Panc1 (cell line): ENCODE results near the gene DAPP1. TPM values are rescaled to one million over a fixed set of nuclear protein-coding genes. Genes with fewer than 3 reads are reported as not detected.

Experiments
- ATAC-seq: fragments of 200-7000 bp; cut with Tn5 transposase; 2 replicates; pipeline ENCODE4 v1.9.1; 2020; ENCODE audit warnings: mild to moderate bottlenecking, moderate library complexity
- BruUV-seq: library from RNA; stranded (reverse); fragments of 400-500 nt; replicated peaks from 2 replicates; lab custom pipeline; 2021; lab: Mats Ljungman, UMichigan
- CTCF ChIA-PET: fragments of 300-600 bp; sonication (Branson Sonifier 250); formaldehyde crosslinking; loops from one replicate; lab custom pipeline; 2022; ENCODE audit warnings: antibody characterized with exemption; lab: Charles Lee
- POLR2A ChIA-PET: fragments of 300-600 bp; sonication (Branson Sonifier 250); formaldehyde crosslinking; loops from one replicate; lab custom pipeline; 2022; ENCODE audit warnings: antibody characterized with exemption; lab: Charles Lee
- DNase-seq: peaks from one replicate; pipeline ENCODE4 v3.0.0-alpha.2; 2010; ENCODE audit warnings: low read depth, low spot score
- H3K27ac ChIP-seq: 2 replicates; pipeline ENCODE4 v1.5.1; 2011; ENCODE audit warnings: mild to moderate bottlenecking, low read length, inconsistent platforms
- H3K27me3 ChIP-seq: fragments of 200-500 bp; sonication (Bioruptor generic); 2 replicates; pipeline ENCODE4 v1.6.0; 2014; ENCODE audit warnings: low read length, inconsistent platforms; ENCODE audit not compliant: control insufficient read depth, insufficient read depth
- H3K36me3 ChIP-seq: fragments of 200-500 bp; sonication (Bioruptor generic); 2 replicates; pipeline ENCODE4 v1.5.1; 2014; ENCODE audit warnings: inconsistent platforms, mild to moderate bottlenecking, low read length, moderate library complexity; ENCODE audit not compliant: control insufficient read depth, insufficient read depth
- H3K4me1 ChIP-seq: 2 replicates; pipeline ENCODE4 v1.5.1; 2011; ENCODE audit warnings: inconsistent platforms, mild to moderate bottlenecking, low read length, moderate library complexity; ENCODE audit not compliant: control insufficient read depth, insufficient read depth
- H3K4me3 ChIP-seq, 2 experiments: 2 replicates each; pipeline ENCODE4 v1.5.1; 2011 to 2012; ENCODE audit warnings: low read depth in 2 of 2, low read length in 2 of 2, mild to moderate bottlenecking in 2 of 2, inconsistent platforms in 1 of 2, moderate library complexity in 1 of 2
- H3K9me3 ChIP-seq: fragments of 200-500 bp; sonication (Bioruptor generic); 2 replicates; pipeline ENCODE4 v1.5.1; 2014; ENCODE audit warnings: low read depth, mild to moderate bottlenecking, inconsistent platforms, low read length, moderate library complexity; ENCODE audit not compliant: control insufficient read depth, insufficient read depth
- POLR2AphosphoS5 ChIP-seq: IDR thresholded peaks from 2 replicates; pipeline ENCODE4 v1.6.1; 2012; ENCODE audit warnings: mild to moderate bottlenecking, low read depth, low read length, moderate library complexity
- SIN3A ChIP-seq: IDR thresholded peaks from 2 replicates; pipeline ENCODE4 v1.6.1; 2012; ENCODE audit warnings: low read depth, mild to moderate bottlenecking, low read length, moderate library complexity, borderline replicate concordance; ENCODE audit not compliant: insufficient read depth
- TCF7L2 ChIP-seq: IDR thresholded peaks from 2 replicates; pipeline ENCODE4 v1.6.1; 2011; ENCODE audit warnings: mild to moderate bottlenecking, low read depth, low read length, inconsistent platforms
- in situ Hi-C: cut with HindIII; loops from 2 replicates; pipeline ENCODE4 v1.10.0; 2016; ENCODE audit warnings: low sequenced_read_pairs, low pct_unique_long_range_greater_than_20kb
- intact Hi-C: fragments of 100-400 bp; cut with micrococcal nuclease; formaldehyde crosslinking; loops from one replicate; pipeline ENCODE4 v1.10.0; 2022; ENCODE audit not compliant: unreplicated experiment
- total RNA-seq: library from RNA; stranded (reverse); gene quantifications from one replicate; pipeline ENCODE4 v1.2.1, GENCODE V29; 2021; ENCODE audit not compliant: unreplicated experiment
- TF ChIP-seq, protein P1 (sequence below), 2 experiments: IDR thresholded peaks; 2 replicates each; pipeline ENCODE4 v1.6.1; 2011 to 2012; ENCODE audit warnings: low read depth in 2 of 2, control low read depth in 1 of 2, low read length in 1 of 2, mild to moderate bottlenecking in 1 of 2, moderate library complexity in 1 of 2; ENCODE audit not compliant: insufficient read depth in 1 of 2
- TF ChIP-seq, protein P2 (sequence below): fragments of 450-650 bp; IDR thresholded peaks from 2 replicates; pipeline ENCODE4 v1.5.1; 2017; ENCODE audit warnings: mild to moderate bottlenecking

DAPP1 gene
- total RNA-seq, 1 experiment from 2014 or later = not detected

DNA sequence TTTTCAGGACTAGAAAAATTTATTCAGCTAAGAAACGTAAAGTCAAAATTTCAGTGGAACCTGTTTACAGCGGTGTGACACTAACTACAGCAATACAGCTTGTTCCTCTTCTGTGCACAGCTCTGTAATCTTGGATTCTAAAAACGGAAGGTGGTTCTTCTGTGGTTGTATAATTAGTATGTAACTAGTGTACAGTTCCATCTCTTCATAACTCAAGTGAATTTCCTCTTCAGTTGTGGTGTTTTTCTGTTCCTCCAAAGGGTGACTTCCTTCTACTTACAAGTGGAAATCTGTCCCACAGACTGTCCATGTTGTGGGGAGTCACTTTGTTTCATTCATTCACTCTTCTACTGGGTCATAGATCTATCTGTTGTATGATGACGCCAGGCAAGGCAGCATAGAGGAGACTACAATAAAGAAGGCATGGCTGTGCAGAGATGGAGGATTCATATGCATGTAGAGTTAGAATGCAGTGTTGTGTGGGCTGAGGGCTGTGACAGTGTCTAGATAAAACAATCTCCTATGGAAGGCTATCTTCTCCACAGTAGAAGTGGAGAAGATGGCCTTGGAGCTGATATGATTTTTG lies 5.4 kb downstream of the DAPP1 start:
- ChIA-PET CTCF (no interaction called here), POLR2A (no interaction called here)
- in situ Hi-C loops (no loop called here), intact Hi-C loops (no loop called here)
- Histone ChIP-seq H3K27ac (no peak overlapping the region), H3K4me1 (no peaks in the 10 kb centered on the region), H3K9me3 (no peaks in the 10 kb centered on the region), H3K27me3 (no peaks in the 10 kb centered on the region), H3K36me3 (no peaks in the 10 kb centered on the region), H3K4me3 (no peak overlapping the region)
- no peak for DNase-seq
- BruUV-seq = no TSS peak
- TF ChIP-seq, protein P1, sequence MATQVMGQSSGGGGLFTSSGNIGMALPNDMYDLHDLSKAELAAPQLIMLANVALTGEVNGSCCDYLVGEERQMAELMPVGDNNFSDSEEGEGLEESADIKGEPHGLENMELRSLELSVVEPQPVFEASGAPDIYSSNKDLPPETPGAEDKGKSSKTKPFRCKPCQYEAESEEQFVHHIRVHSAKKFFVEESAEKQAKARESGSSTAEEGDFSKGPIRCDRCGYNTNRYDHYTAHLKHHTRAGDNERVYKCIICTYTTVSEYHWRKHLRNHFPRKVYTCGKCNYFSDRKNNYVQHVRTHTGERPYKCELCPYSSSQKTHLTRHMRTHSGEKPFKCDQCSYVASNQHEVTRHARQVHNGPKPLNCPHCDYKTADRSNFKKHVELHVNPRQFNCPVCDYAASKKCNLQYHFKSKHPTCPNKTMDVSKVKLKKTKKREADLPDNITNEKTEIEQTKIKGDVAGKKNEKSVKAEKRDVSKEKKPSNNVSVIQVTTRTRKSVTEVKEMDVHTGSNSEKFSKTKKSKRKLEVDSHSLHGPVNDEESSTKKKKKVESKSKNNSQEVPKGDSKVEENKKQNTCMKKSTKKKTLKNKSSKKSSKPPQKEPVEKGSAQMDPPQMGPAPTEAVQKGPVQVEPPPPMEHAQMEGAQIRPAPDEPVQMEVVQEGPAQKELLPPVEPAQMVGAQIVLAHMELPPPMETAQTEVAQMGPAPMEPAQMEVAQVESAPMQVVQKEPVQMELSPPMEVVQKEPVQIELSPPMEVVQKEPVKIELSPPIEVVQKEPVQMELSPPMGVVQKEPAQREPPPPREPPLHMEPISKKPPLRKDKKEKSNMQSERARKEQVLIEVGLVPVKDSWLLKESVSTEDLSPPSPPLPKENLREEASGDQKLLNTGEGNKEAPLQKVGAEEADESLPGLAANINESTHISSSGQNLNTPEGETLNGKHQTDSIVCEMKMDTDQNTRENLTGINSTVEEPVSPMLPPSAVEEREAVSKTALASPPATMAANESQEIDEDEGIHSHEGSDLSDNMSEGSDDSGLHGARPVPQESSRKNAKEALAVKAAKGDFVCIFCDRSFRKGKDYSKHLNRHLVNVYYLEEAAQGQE (IDR thresholded peaks at IDR 0.05; ENCODE audit: insufficient read depth in 1 of 2, low read depth in 2 of 2, low read length in 1 of 2) = no peak
- TF ChIP-seq, protein P2, sequence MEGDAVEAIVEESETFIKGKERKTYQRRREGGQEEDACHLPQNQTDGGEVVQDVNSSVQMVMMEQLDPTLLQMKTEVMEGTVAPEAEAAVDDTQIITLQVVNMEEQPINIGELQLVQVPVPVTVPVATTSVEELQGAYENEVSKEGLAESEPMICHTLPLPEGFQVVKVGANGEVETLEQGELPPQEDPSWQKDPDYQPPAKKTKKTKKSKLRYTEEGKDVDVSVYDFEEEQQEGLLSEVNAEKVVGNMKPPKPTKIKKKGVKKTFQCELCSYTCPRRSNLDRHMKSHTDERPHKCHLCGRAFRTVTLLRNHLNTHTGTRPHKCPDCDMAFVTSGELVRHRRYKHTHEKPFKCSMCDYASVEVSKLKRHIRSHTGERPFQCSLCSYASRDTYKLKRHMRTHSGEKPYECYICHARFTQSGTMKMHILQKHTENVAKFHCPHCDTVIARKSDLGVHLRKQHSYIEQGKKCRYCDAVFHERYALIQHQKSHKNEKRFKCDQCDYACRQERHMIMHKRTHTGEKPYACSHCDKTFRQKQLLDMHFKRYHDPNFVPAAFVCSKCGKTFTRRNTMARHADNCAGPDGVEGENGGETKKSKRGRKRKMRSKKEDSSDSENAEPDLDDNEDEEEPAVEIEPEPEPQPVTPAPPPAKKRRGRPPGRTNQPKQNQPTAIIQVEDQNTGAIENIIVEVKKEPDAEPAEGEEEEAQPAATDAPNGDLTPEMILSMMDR = no peak
- no peak for TF ChIP-seq SIN3A
- no peak for TF ChIP-seq POLR2AphosphoS5
- TF ChIP-seq TCF7L2 = no peak
- ATAC-seq = no peak

DNA sequence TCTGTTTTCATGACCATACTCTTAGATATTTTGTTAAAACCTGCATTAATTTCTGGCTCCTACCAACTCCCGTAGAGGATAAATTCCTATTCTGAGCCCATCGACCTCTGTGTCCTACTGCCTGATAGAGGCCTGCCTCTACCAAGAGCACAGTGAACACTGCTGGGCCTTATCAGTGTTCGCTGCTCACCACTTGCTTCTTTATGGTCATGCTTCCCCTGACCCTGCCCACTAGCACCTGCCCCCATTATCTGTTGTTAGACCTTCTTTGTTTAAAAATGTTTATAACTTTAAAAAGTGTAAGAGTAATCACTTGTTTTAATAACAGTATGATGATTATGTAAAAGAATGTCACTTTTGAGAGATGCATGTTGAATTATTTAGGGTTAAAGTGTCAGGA lies 6.1 kb downstream of the DAPP1 start:
- H3K4me3 ChIP-seq = no peak overlapping the region
- no peaks in the 10 kb centered on the region for H3K36me3 ChIP-seq
- DNase-seq (no peak), ATAC-seq (no peak)
- TF ChIP-seq, protein P2 = no peak
- TF ChIP-seq POLR2AphosphoS5 (no peak), SIN3A (no peak), TCF7L2 (no peak)
- TF ChIP-seq, protein P1 (IDR thresholded peaks at IDR 0.05; ENCODE audit: insufficient read depth in 1 of 2, low read depth in 2 of 2, low read length in 1 of 2) = no peak
- no peaks in the 10 kb centered on the region for H3K9me3 ChIP-seq
- no peaks in the 10 kb centered on the region for H3K4me1 ChIP-seq
- intact Hi-C loops = no loop called here
- no peaks in the 10 kb centered on the region for H3K27me3 ChIP-seq
- no peak overlapping the region for H3K27ac ChIP-seq
- CTCF ChIA-PET = no interaction called here
- in situ Hi-C loops = no loop called here
- POLR2A ChIA-PET = no interaction called here
- no TSS peak for BruUV-seq
